B cell (primary cell): Measurements from ENCODE around the gene FOXP3.

Experiments used
- CTCF ChIP-seq: fragments of 200-600 bp; IDR thresholded peaks from one replicate; pipeline ENCODE4 v1.8.0; 2022; ENCODE audit warnings: antibody characterized with exemption, mild to moderate bottlenecking
- EZH2 ChIP-seq: IDR thresholded peaks from 2 replicates; pipeline ENCODE4 v1.6.1; 2012; ENCODE audit warnings: borderline replicate concordance, low read depth, mild to moderate bottlenecking, moderate library complexity, low read length; ENCODE audit not compliant: insufficient read depth, poor library complexity, severe bottlenecking

GRCh38 chrX:49276671-49277534, 12.4 kb upstream of the FOXP3 start:
- TF ChIP-seq CTCF: no peak
- TF ChIP-seq EZH2: no peak
